T-helper 17 cell (primary cell): ENCODE measurements around the gene MYH13. TPM values are rescaled to one million over a fixed set of nuclear protein-coding genes. Genes with fewer than 3 reads are reported as not detected.
"Not testable (repeated sequence)": the region's sequence is repeated elsewhere in the genome, so short reads cannot be mapped to it uniquely, and the experiment has no call there.

Source experiments
- ATAC-seq: fragments of 150-1000 bp; cut with Tn5 transposase; 2 replicates; pipeline ENCODE4 v1.10.0; 2021; ENCODE audit warnings: mild to moderate bottlenecking, moderate library complexity
- DNase-seq, 3 donors: peaks; one replicate each; pipeline versions ENCODE4 v3.0.0 to v3.0.0-alpha.2; 2020 to 2021
- H3K9me3 ChIP-seq: one replicate; pipeline ENCODE4 v1.7.0; 2013; ENCODE audit warnings: low read length, mild to moderate bottlenecking; ENCODE audit not compliant: control insufficient read depth, poor library complexity, severe bottlenecking
- H3K27ac Mint-ChIP-seq: one replicate; pipeline ENCODE4 v1.8.0; 2022; ENCODE audit warnings: mild to moderate bottlenecking, moderate library complexity, mixed read lengths
- H3K27me3 Mint-ChIP-seq: one replicate; pipeline ENCODE4 v1.8.0; 2022; ENCODE audit warnings: mixed read lengths
- H3K36me3 Mint-ChIP-seq: one replicate; pipeline ENCODE4 v1.8.0; 2022; ENCODE audit warnings: low read depth, mixed read lengths
- H3K4me1 Mint-ChIP-seq: one replicate; pipeline ENCODE4 v1.8.0; 2022; ENCODE audit warnings: mild to moderate bottlenecking, mixed read lengths
- H3K4me3 Mint-ChIP-seq: one replicate; pipeline ENCODE4 v1.8.0; 2022; ENCODE audit warnings: mild to moderate bottlenecking, moderate library complexity, mixed read lengths
- total RNA-seq, 4 donors: library from RNA in 2 of 4; stranded (reverse) in 2 of 4; gene quantifications; one replicate each; pipeline ENCODE4 v1.2.3 and lab custom pipeline; 2022 to 2026

MYH13 gene
- total RNA-seq, 2 donors from 2014 or later, result not detected

DNA sequence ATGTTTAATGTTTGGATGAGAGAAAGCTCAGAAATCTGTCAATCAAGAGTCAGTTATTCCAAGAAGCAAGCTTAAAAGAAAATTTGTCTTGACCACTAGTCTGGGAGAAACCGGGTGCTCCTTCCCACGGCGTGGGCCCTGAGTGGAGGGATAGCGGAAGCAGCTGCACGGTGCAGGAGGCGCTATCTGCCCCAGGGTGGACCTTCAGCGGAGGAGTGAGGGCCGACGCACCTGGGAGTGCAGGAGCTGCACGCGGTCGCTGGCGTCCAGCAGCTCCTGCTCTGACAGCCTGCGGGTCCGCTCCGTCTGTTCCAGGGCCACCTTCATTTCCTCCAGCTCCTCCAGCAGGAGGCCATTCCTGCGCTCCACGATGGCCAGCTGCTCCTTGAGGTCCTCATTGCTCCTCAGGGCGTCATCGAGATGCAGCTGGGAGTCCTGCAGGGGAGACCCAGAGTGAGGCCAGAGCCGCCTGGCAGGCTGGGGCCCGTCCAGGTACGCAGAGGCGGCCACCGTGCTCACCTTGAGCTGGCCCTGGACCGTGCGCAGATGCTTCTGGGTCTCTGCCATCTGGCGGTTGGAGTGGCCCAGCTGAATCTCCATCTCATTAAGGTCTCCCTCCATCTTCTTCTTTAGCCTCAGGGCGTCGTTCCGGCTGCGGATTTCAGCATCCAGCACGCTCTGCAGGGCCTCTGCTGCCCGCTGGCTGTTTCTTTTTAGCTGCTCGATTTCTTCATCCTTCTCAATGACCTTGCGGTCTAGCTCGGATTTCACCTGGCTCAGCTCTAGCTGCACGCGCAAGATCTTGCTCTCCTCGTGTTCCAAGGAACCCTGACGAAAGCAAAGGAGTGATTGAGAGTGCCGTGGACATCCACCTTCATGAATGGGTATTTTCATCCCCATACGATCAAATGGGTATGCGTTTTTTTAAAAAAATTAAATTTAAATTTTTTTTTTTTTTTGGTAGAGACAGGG lies 63.5 kb downstream of the MYH13 start:
- Mint-ChIP-seq H3K27me3 (peaks cover 6% of the 10 kb centered on the region), H3K27ac (no peak overlapping the region)
- ATAC-seq, result no peak

DNA sequence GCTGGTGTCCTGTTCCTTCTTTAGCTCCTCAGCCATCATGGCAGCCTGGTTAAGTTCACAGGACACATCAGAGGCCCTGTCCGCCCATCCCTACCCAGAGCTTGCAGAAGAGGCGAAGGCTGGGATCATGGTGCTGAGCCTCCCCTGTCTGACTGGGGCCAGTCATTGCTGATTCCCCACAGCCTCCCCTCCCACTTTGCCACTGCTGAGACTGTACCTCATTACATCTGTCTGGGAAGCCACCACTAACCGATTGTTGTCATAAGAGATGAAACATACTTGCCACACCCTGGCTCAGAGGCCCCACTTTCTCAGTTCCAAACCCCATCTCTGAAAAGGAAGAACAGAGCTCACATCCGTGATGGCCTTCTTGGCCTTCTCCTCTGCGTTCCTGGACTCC lies 66.2 kb downstream of the MYH13 start:
- DNase-seq, result no peak
- Mint-ChIP-seq H3K27me3 (peaks cover 3% of the 10 kb centered on the region), H3K4me3 (no peak overlapping the region), H3K4me1 (no peaks in the 10 kb centered on the region), H3K27ac (no peak overlapping the region), H3K36me3 (no peaks in the 10 kb centered on the region)
- no peak for ATAC-seq
- no peaks in the 10 kb centered on the region for H3K9me3 ChIP-seq

More for the DNA sequence above, 63.5 kb downstream of the MYH13 start:
- no peaks in the 10 kb centered on the region for H3K9me3 ChIP-seq
- Mint-ChIP-seq H3K36me3 (no peaks in the 10 kb centered on the region), H3K4me1 (no peaks in the 10 kb centered on the region), H3K4me3 (no peak overlapping the region)
- DNase-seq, result no peak

DNA sequence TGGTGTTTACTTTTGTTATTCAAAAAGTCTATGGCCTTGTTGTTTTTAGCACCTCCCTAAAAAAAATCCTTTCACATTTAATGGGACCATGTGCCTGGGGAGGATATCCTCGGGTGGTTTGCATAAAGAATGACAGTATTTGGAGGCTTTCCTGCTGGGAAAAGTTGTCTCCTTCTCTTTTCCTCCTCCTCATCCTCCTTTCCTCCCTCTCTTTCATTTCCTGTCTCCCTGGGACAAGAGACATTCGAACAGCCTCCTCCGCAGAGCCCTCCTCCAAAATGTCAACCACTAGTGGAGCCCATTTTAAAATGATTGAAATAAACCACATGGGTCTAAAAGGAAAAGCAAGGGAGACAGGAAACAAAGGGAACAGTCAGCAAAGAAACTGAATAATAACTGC lies 67.4 kb downstream of the MYH13 start:
- Mint-ChIP-seq H3K4me3 (no peak overlapping the region), H3K4me1 (no peaks in the 10 kb centered on the region), H3K27me3 (no peaks in the 10 kb centered on the region), H3K27ac (no peak overlapping the region), H3K36me3 (no peaks in the 10 kb centered on the region)
- DNase-seq (no peak), ATAC-seq (no peak)
- H3K9me3 ChIP-seq, result no peaks in the 10 kb centered on the region

DNA sequence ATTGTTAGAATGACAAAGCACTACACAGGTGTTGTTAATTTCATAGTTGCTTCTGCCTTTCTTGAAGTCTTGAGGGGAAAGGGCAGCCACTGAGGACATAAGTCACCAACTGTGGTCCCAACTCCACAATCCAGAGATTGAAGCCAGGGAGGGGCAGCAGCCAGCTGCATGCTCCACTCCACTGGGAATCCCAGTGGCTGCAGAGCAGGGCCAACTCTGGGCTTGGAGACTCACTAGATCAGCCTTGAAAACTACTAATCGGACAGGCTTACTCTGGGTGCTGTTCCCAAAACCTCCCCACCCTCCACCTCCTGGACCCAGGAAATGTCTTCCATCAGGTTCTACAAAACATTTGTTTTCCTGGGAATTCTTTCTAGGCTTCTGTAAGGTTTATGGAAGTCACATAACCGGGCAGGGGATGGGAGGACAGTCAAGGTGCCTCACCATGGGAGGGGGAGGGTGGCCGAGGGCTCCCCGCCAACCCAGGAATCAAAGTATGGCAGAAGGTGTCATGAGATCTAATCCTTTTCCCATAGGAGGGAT lies 68.0 kb downstream of the MYH13 start:
- Mint-ChIP-seq H3K4me1 (no peaks in the 10 kb centered on the region), H3K27ac (no peak overlapping the region), H3K36me3 (no peaks in the 10 kb centered on the region), H3K27me3 (no peaks in the 10 kb centered on the region), H3K4me3 (no peak overlapping the region)
- no peak for DNase-seq
- no peak for ATAC-seq
- no peaks in the 10 kb centered on the region for H3K9me3 ChIP-seq

DNA sequence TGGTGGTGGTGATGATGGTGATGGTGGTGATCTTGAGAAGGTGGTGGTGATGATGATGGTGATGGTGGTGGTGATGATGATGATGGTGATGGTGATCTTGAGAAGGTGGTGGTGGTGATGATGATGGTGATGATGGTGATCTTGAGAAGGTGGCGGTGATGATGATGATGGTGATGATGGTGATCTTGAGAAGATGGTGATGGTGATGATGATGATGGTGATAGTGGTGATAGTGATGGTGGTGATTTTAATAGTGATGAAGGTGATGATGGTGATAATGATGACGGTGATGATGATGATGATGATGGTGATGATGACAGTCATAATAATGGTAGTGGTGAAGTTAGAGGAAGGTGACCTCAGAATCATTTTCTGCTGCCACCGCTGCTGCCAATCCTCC lies 75.1 kb downstream of the MYH13 start:
- H3K9me3 ChIP-seq, result no peaks in the 10 kb centered on the region
- H3K36me3 Mint-ChIP-seq, result no peaks in the 10 kb centered on the region
- no peak for DNase-seq
- no peak overlapping the region for H3K27ac Mint-ChIP-seq
- no peaks in the 10 kb centered on the region for H3K4me1 Mint-ChIP-seq
- H3K27me3 Mint-ChIP-seq, result no peaks in the 10 kb centered on the region
- ATAC-seq, result no peak
- H3K4me3 Mint-ChIP-seq, result no peak overlapping the region

DNA sequence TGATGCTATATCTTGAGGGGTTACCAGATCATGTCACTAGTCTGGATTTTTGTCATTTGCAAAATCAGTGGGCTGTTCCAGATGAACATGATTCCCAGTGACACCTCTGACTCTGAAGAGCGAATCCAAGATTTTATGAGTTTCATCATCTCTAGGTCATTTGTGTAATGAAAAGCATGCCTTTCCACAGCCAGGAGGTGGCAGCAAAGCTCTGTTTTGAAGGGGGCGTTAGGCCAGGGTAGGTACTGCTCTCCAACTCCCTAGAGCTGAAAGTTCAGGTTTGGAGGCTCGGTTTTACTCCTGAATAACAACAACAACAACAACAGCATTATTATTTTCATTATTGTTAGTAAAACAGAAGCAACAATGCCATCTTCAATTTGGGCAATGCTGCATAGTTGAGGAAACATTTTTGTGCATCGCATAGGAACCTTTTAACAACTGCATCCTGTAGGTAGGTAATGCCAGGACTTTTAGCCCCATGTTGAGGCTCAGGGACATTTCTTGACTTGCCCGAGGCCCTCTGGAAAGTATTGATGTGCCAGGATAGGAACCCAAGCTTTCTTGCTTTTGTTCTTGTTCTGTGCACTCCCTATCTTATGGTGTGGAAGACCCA lies 77.0 kb downstream of the MYH13 start:
- H3K27me3 Mint-ChIP-seq, result peaks cover 7% of the 10 kb centered on the region

DNA sequence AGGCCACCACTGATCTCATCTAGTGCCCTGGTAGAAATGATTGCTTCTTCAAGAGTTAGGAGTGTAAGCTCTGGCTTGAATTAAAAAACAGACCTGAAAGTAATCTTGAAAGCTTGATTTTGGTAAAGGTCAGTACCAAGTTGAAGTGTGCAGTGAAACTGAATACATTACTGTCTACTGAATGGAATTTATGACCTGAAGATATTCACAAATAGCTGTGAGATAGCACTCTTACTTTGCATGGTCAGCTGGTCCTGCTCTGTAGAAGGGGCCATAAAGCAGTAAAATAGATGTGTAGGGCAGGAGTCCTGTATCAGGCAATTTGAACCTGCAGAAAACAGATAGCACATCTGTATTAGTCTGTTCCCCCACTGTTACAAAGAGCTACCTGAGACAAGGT lies 78.6 kb downstream of the MYH13 start:
- H3K4me1 Mint-ChIP-seq, result no peaks in the 10 kb centered on the region
- H3K9me3 ChIP-seq, result no peaks in the 10 kb centered on the region
- H3K27me3 Mint-ChIP-seq, result peaks cover 18% of the 10 kb centered on the region
- no peaks in the 10 kb centered on the region for H3K36me3 Mint-ChIP-seq
- no peak for ATAC-seq
- DNase-seq, result no peak
- H3K27ac Mint-ChIP-seq, result no peak overlapping the region
- H3K4me3 Mint-ChIP-seq, result no peak overlapping the region

More for the DNA sequence above, 77.0 kb downstream of the MYH13 start:
- ATAC-seq, result no peak
- Mint-ChIP-seq H3K4me1 (no peaks in the 10 kb centered on the region), H3K36me3 (no peaks in the 10 kb centered on the region), H3K27ac (no peak overlapping the region), H3K4me3 (no peak overlapping the region)
- DNase-seq, result no peak
- no peaks in the 10 kb centered on the region for H3K9me3 ChIP-seq

DNA sequence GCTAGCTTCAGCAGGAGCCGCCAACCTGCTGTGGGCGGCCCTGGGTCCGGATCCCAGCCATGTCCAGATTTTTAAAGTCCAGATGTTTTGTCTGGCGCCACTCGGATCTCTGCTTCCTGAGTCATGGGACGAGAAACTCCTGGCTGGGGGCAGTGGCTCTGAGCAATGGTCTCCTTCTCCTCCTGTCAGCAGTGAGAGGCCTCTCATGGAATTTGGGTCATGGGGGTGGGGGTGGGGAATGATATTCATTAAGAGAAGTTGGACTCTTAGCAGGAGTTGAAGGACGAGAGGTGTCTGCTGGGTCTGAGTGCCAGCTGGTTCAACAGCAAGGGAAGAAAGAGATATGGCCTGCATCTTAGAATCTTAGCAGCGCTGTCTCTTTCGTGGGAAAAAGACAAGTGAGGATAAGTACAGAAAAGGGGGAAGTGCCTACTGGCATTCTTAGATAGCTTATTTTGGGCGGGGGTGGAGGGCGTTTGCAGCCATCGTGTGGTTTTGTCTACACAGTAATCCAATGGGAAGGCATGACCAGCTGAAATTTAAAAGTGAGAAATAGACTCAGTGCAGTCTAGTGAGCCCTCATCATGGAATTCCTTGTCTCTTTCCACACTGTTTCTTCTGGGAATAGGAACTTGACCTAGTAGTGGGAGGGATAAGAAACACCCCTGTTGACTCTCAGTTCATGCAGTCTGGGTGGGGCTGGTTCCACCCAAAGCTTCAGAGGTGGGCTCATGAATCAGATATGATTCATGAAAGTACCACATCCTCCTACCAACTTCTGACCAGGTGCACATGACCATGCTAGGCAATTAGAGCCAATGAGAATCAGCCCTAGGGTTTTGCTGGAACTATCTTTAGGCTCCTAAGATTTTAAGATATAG lies 80.5 kb downstream of the MYH13 start:
- no peaks in the 10 kb centered on the region for H3K36me3 Mint-ChIP-seq
- no peak overlapping the region for H3K4me3 Mint-ChIP-seq
- DNase-seq (no peak), ATAC-seq (no peak)
- no peaks in the 10 kb centered on the region for H3K4me1 Mint-ChIP-seq
- H3K27me3 Mint-ChIP-seq, result peaks cover 22% of the 10 kb centered on the region
- no peak overlapping the region for H3K27ac Mint-ChIP-seq
- H3K9me3 ChIP-seq, result no peaks in the 10 kb centered on the region

DNA sequence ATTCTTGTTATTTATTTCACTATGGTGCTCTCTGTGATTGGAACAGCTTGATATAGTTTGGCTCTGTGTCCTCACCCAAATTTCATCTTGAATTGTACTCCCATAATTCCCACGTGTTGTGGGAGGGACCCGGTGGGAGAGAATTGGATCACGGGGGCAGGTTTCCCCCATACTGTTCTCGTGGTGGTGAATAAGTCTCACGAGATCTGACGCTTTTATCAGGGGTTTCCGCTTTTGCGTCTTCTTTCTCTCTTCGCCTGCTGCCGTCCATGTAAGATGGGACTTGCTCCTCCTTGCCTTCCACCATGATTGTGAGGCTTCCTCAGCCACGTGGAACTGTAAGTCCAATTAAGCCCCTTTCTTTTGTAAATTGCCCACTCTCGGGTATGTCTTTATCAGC lies 81.2 kb downstream of the MYH13 start:
- H3K4me1 Mint-ChIP-seq, ATAC-seq, H3K27ac Mint-ChIP-seq, H3K4me3 Mint-ChIP-seq, H3K9me3 ChIP-seq, H3K36me3 Mint-ChIP-seq, DNase-seq: not testable (repeated sequence)
- H3K27me3 Mint-ChIP-seq, result peaks cover 22% of the 10 kb centered on the region

DNA sequence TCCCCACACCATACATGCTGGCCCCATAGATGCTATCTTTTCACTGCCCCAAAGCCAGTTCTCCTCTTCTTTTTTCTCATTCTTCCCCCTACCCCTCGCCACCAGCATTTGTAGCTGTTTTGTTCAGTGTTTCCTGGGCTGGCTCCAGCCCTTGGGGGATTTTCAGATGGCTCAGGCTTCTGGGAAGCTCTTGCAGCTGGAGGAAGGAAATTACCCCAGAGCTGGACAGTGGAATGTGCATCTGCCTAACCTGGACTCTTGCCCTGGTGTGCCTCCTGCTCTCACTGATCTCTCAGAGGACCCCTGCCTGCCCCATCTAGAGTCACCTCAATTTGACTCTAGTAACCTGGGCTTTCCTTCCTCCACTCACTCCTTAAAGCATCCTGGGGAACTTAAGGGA lies 82.8 kb downstream of the MYH13 start:
- no peak for DNase-seq
- H3K9me3 ChIP-seq, result no peaks in the 10 kb centered on the region
- H3K4me3 Mint-ChIP-seq, result no peak overlapping the region
- H3K4me1 Mint-ChIP-seq, result no peaks in the 10 kb centered on the region
- H3K27ac Mint-ChIP-seq, result no peak overlapping the region
- no peaks in the 10 kb centered on the region for H3K36me3 Mint-ChIP-seq
- peaks cover 22% of the 10 kb centered on the region for H3K27me3 Mint-ChIP-seq
- ATAC-seq, result no peak

DNA sequence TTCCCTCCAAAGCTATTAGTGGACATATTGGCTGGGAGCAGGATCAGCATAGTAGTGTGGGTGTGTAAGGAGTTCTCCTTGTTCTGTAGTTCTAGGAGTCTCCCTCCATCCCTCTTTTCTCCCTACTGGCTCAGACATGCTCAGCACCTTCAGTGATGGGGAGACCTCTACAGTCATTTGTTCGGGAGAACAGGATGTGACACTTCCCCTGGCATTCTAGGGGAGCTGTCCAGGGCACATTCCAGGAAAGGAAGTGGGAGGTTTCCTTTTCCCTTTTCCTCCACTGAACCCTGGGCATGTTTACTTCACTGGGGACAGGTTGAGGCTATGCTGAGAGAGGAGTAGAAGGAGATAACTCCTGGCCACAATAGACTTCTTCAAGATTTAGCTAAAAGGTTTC lies 86.5 kb downstream of the MYH13 start:
- Mint-ChIP-seq H3K4me1 (no peaks in the 10 kb centered on the region), H3K4me3 (no peak overlapping the region), H3K27me3 (peaks cover 26% of the 10 kb centered on the region), H3K36me3 (no peaks in the 10 kb centered on the region), H3K27ac (no peak overlapping the region)
- H3K9me3 ChIP-seq, result no peaks in the 10 kb centered on the region
- ATAC-seq, result no peak
- no peak for DNase-seq

DNA sequence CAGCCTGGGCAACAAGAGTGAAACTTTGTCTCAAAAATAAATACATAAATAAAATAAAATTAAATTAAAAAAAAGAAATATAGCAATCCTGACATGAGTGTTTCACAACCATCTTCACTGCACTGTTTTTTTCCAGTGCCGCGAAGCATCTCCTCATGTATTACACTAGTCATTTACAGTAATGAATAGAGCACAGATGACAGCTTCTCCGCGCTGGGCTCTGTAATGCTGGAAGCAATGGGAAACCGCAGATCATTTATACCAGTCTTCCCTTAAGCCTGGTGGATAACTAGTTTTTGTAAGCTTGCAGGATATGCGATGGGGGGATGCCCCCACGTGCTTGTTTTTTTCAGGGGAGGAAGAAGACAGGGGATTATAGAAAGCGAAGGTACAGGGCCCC lies 86.9 kb downstream of the MYH13 start:
- no peak overlapping the region for H3K4me3 Mint-ChIP-seq
- ATAC-seq, result no peak
- no peak overlapping the region for H3K27ac Mint-ChIP-seq
- H3K27me3 Mint-ChIP-seq, result peaks cover 24% of the 10 kb centered on the region
- no peaks in the 10 kb centered on the region for H3K4me1 Mint-ChIP-seq
- H3K36me3 Mint-ChIP-seq, result no peaks in the 10 kb centered on the region
- DNase-seq, result no peak
- H3K9me3 ChIP-seq, result no peaks in the 10 kb centered on the region

DNA sequence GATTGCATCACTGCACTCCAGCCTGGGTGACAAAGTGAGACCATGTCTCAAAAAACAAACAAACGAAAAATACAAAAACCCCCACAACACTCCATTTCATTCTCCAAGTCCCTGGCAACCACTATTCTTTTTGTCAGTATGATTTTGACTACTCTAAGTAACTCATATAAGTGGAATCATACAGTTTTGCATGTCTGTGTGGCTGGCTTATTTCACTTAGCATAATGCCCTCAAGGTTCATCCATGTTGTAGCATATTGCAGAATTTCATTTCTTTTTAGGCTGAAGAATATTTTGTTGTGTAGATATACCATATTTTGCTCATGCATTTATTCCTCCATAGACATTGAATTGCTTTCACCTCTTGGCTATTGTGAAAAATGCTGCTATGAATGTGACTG lies 92.7 kb downstream of the MYH13 start:
- H3K36me3 Mint-ChIP-seq, result no peaks in the 10 kb centered on the region
- DNase-seq, result no peak
- no peak overlapping the region for H3K27ac Mint-ChIP-seq
- ATAC-seq, result no peak
- H3K4me3 Mint-ChIP-seq, result no peak overlapping the region
- no peaks in the 10 kb centered on the region for H3K9me3 ChIP-seq
- H3K4me1 Mint-ChIP-seq, result peaks cover 7% of the 10 kb centered on the region
- peaks cover 8% of the 10 kb centered on the region for H3K27me3 Mint-ChIP-seq
